Ovary (tissue), 9 donors: ENCODE data around the gene RNMT. TPM values are rescaled to one million over a fixed set of nuclear protein-coding genes. Genes with fewer than 3 reads are reported as not detected.
"Not testable (repeated sequence)": the region's sequence is repeated elsewhere in the genome, so short reads cannot be mapped to it uniquely, and the experiment has no call there.

Experiments used
- DNase-seq, 5 donors: peaks; one replicate each; pipeline ENCODE4 v3.0.0-alpha.2; 2019 to 2020
- H3K27ac ChIP-seq, 2 donors: fragments of 200-600 bp; one replicate each; pipeline versions ENCODE4 v1.5.1 to v1.8.0; 2019 to 2022
- H3K27me3 ChIP-seq: fragments of 200-600 bp; one replicate; pipeline ENCODE4 v1.8.0; 2022
- H3K36me3 ChIP-seq: fragments of 200-600 bp; sonication (generic); one replicate; pipeline ENCODE4 v1.5.1; 2019
- H3K4me1 ChIP-seq: one replicate; pipeline ENCODE4 v1.8.1; 2013; ENCODE audit warnings: mild to moderate bottlenecking, moderate library complexity; ENCODE audit not compliant: insufficient read depth
- H3K4me3 ChIP-seq: fragments of 200-600 bp; sonication (generic); one replicate; pipeline ENCODE4 v1.5.1; 2017
- H3K9me3 ChIP-seq, 2 donors: fragments of 200-600 bp in 1 of 2; sonication (generic) in 1 of 2; one replicate each; pipeline versions ENCODE4 v1.5.1 to v1.8.1; 2013 to 2019; ENCODE audit warnings: mild to moderate bottlenecking in 1 of 2, moderate library complexity in 1 of 2
- EP300 ChIP-seq: sonication (generic); formaldehyde crosslinking; IDR thresholded peaks from one replicate; pipeline ENCODE4 v1.6.1; 2017; ENCODE audit warnings: antibody characterized with exemption
- POLR2A ChIP-seq: fragments of 450-650 bp; IDR thresholded peaks from one replicate; pipeline ENCODE4 v1.6.1; 2017; ENCODE audit warnings: antibody characterized with exemption, mild to moderate bottlenecking, moderate library complexity
- WGBS, 3 donors: extraction: QIAGEN DNeasy Blood & Tissue Kit in 1 of 3; methylation state at CpG; one replicate each; pipeline versions ENCODE4 v1.1.5 to v1.1.7; 2013 to 2017; 5-methylcytosine and 5-hydroxymethylcytosine counted together
- intact Hi-C, 4 donors: fragments of 100-400 bp; cut with DNase I; formaldehyde crosslinking; loops; one replicate each; pipeline versions ENCODE4 v1.11.0 to v1.15.1; 2022 to 2023
- polyA plus RNA-seq, 2 donors: library from polyadenylated mRNA; stranded (reverse); fragments of 200-250 nt in 1 of 2; fragments of 350-450 nt in 1 of 2; fragmentation: Illumina TruSeq in 1 of 2; extraction: RNeasy Lipid Tissue Mini Kit (QIAGEN cat#74804) in 1 of 2; gene quantifications; one replicate each; pipeline ENCODE4 v1.2.3, GENCODE V29; 2013 to 2014
- total RNA-seq, 7 donors: library from RNA; depleted of rRNA in 2 of 7; stranded (reverse); fragments of >200 nt in 2 of 7; fragmentation: NEBNext Ultra II Directional in 3 of 7; extraction: Animal tissue kit (Norgen Biotek cat#: 25700) in 3 of 7; gene quantifications; one replicate each; pipeline versions ENCODE4 v1.1.0 to v1.2.4, GENCODE V29; 2016 to 2023
- TF ChIP-seq, protein P1 (sequence below), 3 donors: fragments of 450-650 bp in 2 of 3; fragments of 200-600 bp in 1 of 3; IDR thresholded peaks; one replicate each; pipeline versions ENCODE4 v1.5.1 to v1.8.0; 2016 to 2022; ENCODE audit warnings: antibody characterized with exemption in 3 of 3, mild to moderate bottlenecking in 1 of 3
- donor health status: DM: no; HTN: no; CAD: no; lungs with moderate emphysema.
- donor health status: DM: no; HTN: no; CAD: no.
- donor health status: Bipolar disorder and iron deficiency.
- donor health status: DM: yes; HTN: yes; CAD: no.
- donor health status: DM: no; HTN: no; CAD: no.
- donor health status: DM: yes; HTN: yes; CAD: no.

The RNMT gene
- total and polyA plus RNA-seq, 9 donors: 11.1 to 38.3 (median 28.8) TPM

DNA sequence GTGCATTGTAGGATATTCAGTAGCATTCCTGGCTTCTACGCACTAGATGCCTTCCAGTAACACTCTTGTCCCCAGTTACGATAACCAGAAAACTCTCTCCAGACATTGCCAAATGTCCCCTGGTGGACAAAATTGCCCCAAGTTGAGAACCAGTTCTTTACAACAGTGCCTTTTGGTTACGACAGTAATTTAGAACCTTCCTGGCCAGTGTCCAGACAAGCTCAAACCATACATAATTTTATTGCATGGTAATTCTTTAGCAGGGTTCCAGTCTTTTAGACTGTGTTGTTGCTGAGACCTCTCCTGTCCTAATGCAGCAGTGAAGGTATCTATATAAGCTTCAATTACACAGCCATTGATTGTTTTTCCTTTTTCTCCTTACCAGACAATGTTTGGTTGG lies 20.2 kb downstream of the RNMT start:
- Histone ChIP-seq H3K9me3 (no peaks in the 10 kb centered on the region), H3K36me3 (no peaks in the 10 kb centered on the region), H3K4me3 (no peak overlapping the region), H3K4me1 (no peaks in the 10 kb centered on the region), H3K27me3 (no peaks in the 10 kb centered on the region), H3K27ac (no peak overlapping the region)
- DNase-seq: no peak
- intact Hi-C loops: no loop called here
- TF ChIP-seq, protein P1, sequence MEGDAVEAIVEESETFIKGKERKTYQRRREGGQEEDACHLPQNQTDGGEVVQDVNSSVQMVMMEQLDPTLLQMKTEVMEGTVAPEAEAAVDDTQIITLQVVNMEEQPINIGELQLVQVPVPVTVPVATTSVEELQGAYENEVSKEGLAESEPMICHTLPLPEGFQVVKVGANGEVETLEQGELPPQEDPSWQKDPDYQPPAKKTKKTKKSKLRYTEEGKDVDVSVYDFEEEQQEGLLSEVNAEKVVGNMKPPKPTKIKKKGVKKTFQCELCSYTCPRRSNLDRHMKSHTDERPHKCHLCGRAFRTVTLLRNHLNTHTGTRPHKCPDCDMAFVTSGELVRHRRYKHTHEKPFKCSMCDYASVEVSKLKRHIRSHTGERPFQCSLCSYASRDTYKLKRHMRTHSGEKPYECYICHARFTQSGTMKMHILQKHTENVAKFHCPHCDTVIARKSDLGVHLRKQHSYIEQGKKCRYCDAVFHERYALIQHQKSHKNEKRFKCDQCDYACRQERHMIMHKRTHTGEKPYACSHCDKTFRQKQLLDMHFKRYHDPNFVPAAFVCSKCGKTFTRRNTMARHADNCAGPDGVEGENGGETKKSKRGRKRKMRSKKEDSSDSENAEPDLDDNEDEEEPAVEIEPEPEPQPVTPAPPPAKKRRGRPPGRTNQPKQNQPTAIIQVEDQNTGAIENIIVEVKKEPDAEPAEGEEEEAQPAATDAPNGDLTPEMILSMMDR (IDR thresholded peaks at IDR 0.05): no peak
- TF ChIP-seq EP300 (no peak), POLR2A (no peak)
- WGBS, 3 donors: 90 to 98% (median 93%) methylated on average over 3 of the region's 3 CpGs

DNA sequence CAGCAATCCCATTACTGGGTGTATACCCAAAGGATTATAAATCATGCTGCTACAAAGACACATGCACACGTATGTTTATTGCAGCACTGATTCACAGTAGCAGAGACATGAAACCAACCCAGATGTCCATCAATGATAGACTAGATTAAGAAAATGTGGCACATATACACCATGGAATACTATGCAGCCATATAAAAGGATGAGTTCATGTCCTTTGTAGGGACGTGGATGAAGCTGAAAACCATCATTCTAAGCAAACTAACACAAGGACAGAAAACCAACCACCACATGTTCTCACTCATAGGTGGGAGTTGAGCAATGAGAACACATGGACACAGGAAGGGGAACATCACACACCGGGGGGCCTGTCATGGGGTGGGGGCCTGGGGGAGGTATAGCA lies 25.1 kb downstream of the RNMT start:
- H3K4me1 ChIP-seq, H3K27me3 ChIP-seq, intact Hi-C loops, DNase-seq, H3K9me3 ChIP-seq, H3K4me3 ChIP-seq, H3K36me3 ChIP-seq, H3K27ac ChIP-seq: not testable (repeated sequence)
- 92 to 98% (median 97%) methylated on average over 3 of the region's 3 CpGs for WGBS, 3 donors

DNA sequence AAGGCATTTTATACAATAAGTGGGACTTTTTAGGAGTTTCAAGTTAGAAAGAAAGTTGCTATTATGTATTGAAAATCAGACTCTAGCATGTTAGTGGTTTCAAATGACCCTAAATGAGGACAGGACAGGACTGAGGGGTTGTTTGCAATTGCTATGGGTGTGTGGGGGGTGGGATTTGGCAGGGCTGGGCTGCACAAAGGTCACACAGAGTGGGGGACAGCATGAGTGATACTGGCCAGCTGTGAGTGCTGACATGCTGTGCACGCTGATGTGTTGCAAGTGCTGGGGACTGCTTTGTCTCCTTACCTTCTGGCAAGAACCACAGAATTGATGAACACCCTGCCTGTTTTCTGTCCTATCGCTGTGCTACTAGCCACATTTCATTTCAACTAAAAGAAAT lies 29.8 kb downstream of the RNMT start:
- no peak overlapping the region for H3K27ac ChIP-seq
- no peaks in the 10 kb centered on the region for H3K27me3 ChIP-seq
- no peak overlapping the region for H3K4me3 ChIP-seq
- no peaks in the 10 kb centered on the region for H3K4me1 ChIP-seq
- intact Hi-C loops: no loop called here
- DNase-seq: no peak
- no peaks in the 10 kb centered on the region for H3K9me3 ChIP-seq
- TF ChIP-seq EP300 (no peak), POLR2A (no peak)
- TF ChIP-seq, protein P1 (IDR thresholded peaks at IDR 0.05): no peak
- 94 to 99% (median 95%) methylated on average over 2 of the region's 2 CpGs for WGBS, 3 donors
- H3K36me3 ChIP-seq: no peaks in the 10 kb centered on the region

DNA sequence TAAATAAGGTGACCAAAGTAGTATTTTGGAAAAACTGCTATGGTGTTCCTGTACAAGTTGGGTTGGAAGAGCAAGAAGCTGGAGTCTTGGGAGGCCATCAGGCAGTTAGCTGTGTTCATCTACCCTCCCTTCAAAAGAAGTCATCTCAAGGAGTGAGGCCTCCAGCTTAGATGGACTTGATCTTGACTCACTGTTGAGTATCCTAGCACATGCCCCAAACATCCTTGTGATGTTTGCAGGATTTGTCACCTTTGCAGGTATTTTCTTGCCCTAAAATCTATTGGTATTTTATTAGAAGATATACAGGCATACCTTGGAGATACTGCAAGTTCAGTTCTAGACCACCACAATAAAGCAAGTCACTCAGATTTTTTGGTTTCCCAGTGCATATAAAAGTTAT lies 30.2 kb downstream of the RNMT start:
- H3K27ac ChIP-seq: no peak overlapping the region
- intact Hi-C loops: no loop called here
- H3K4me1 ChIP-seq: no peaks in the 10 kb centered on the region
- no peaks in the 10 kb centered on the region for H3K9me3 ChIP-seq
- H3K36me3 ChIP-seq: no peaks in the 10 kb centered on the region
- H3K4me3 ChIP-seq: no peak overlapping the region
- H3K27me3 ChIP-seq: no peaks in the 10 kb centered on the region
- TF ChIP-seq POLR2A (no peak), EP300 (no peak)
- TF ChIP-seq, protein P1 (IDR thresholded peaks at IDR 0.05): no peak
- DNase-seq: no peak

DNA sequence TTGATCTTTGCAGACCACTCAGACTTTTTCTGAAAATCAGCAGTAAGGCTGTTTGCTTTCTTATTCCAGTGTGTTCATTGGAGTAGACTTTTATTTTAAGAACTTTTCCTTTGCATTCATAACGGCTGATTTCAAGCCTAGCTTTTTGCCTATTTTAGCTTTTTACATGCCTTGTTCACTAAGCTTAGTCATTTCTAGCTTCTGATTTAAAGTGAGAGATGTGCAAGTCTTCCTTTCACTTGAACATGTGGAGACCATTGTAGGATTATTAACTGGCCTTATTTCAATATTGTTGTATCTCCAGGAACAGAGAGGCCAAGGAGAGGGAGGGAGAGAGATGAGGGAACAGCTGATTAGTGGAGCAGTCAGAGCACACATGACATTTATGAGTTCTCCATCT lies 32.1 kb downstream of the RNMT start:
- WGBS, 3 donors: 78 to 93% (median 82%) methylated on average over 1 of the region's 1 CpG
- Histone ChIP-seq H3K4me1 (no peaks in the 10 kb centered on the region), H3K27me3 (no peaks in the 10 kb centered on the region), H3K27ac (no peak overlapping the region), H3K4me3 (no peak overlapping the region), H3K36me3 (no peaks in the 10 kb centered on the region), H3K9me3 (no peaks in the 10 kb centered on the region)
- no peak for DNase-seq
- TF ChIP-seq, protein P1 (IDR thresholded peaks at IDR 0.05): no peak
- TF ChIP-seq EP300: no peak
- intact Hi-C loops: no loop called here
